Dermis blood vessel endothelial cell (primary cell): ENCODE data around the gene BPI. TPM values are rescaled to one million over a fixed set of nuclear protein-coding genes. Genes with fewer than 3 reads are reported as not detected.
"Not testable (repeated sequence)": the region's sequence is repeated elsewhere in the genome, so short reads cannot be mapped to it uniquely, and the experiment has no call there.

Experiments
- DNase-seq: peaks from one replicate; pipeline ENCODE4 v3.0.0; 2010
- total RNA-seq: library from RNA; depleted of rRNA; stranded (reverse); fragments of >200 nt; gene quantifications from 2 replicates; pipeline ENCODE4 v1.2.3, GENCODE V29; 2014

The BPI gene
- total RNA-seq, 1 donor from 2014 or later: not detected

DNA sequence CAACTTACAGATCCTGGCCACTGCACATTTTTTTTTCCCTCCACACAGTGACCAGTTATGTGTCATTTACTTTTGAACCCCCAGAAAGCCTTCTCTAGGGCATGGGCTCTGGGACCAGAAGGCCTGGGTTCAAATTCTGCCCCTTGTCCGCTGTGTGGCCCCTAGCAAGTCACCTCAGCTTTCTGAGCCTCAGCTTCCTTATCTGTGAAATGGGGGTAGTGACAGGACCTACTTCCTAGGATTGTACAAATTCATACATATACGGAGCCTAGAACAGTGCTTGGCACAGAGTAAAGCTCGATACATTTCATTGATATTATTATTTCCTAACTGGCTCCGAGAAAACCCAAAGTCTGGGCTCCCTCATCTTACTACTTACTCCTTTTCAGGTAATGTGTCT lies 1.6 kb downstream of the BPI start:
- no peak for DNase-seq

DNA sequence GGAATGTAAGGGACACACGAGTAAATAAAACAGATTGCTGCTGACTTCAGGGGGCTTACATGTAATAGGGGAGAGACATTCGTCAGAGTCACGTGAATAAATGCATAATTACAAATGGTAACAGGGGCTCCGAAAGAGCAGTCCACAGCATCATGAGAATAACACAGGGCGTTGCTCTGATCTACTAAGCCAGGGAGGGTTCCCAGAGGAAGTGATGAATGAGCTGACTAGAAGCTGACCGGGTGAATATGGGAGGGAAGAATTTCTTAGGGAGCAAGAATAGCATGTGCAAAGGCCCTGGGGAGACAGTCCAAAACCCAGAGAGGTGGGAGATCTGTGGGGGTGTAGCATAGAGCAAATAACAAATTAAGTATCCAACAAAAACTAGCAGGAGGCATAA lies 2.4 kb downstream of the BPI start:
- DNase-seq: no peak

DNA sequence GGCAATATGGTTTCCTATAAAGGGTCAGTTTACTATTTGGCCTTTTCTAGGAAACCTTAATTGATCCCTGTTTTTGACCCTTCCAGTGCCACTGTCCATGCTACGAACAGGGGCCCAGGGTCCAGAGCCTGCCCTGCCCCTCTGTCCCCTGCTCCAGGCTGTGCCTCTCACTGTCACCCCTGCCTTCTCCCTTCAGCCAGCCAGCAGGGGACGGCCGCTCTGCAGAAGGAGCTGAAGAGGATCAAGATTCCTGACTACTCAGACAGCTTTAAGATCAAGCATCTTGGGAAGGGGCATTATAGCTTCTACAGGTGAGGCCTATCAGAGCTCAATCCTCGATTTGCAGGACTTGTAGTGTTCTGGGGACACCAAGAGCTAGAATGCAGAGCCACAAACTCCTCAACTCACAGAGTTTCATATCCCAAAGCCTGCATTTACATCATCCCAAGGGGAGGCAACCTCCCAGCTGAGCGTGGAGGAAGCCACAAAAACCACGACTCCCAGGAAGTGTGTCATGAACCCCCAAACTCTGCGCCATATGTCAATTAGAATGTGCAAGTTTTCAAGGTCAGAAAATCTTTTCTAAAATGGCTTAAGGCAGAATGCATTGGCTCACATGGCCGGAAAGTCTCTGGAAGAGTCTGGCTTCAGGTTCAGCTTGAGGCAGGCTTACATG lies 3.6 kb downstream of the BPI start:
- no peak for DNase-seq

DNA sequence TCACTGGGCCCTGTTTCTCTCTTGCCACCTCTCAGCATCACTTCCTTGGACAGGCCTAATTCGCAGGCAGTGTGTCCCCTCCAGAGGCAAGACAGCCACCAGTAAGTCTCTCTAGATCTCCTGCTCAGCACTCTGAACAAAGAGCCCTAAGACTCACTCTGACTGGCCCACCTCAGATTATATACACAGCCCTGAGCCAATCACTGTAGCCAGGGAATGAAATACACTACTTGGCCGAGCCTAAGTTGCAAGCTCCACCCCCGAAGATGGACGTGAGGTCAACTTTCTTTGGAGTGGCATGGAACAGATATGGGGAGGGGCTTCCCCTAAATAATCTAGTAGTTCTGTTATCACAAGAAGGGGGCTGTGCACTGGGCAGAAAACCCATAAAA lies 4.1 kb downstream of the BPI start:
- DNase-seq: no peak

DNA sequence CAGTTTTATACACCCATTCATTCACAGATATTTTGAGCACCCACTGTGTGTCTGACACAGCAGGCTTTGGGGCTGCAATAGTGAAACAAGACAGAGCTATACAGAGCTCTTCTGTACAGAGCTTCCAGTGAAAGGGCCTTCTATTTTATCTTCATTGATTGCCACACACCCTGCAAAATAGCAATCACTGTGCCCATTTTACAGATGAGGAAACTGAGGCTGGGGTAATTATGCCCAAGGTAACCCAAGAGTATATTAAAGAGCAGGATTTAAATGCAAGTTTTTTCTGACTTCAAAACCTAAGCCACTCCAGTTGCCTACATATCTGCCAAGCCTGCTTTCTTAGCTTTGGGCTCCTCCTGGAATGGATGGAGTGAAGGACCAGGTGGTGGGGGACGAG lies 4.5 kb downstream of the BPI start:
- no peak for DNase-seq

GRCh38 chr20:38311091-38311490 lies 7.1 kb downstream of the BPI start:
- DNase-seq: no peak

DNA sequence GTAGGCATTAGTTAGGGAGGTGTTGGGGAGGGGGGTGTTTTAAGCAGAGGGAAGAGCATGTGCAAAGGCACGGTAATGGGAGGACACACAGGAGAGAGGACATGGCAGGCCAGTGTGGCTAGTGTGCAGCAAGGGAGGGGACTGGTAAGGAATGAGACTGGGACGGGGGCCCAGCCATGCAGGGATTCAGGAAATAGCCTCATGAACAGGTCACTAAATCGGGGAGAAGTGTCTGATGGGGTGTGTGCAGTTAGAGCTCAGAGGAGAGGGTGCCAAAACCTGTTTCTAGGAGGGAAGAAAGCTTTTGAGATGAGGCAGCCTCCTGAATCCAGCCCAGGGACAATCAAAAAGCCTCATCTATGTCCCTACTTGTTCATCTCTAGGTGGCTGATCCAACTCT lies 7.5 kb downstream of the BPI start:
- no peak for DNase-seq

- no peak for DNase-seq
Observed at GRCh38 chr20:38313676-38314075, 9.7 kb downstream of the BPI start.

- not testable (repeated sequence) for DNase-seq
Observed at GRCh38 chr20:38314350-38314749, 10.4 kb downstream of the BPI start.

GRCh38 chr20:38315290-38315966 lies 11.5 kb downstream of the BPI start:
- peak; percentile 16 for DNase-seq

- no peak for DNase-seq
Observed at GRCh38 chr20:38316341-38316740, 12.4 kb downstream of the BPI start.

- no peak for DNase-seq
Observed at GRCh38 chr20:38317422-38317821, 13.5 kb downstream of the BPI start.

DNA sequence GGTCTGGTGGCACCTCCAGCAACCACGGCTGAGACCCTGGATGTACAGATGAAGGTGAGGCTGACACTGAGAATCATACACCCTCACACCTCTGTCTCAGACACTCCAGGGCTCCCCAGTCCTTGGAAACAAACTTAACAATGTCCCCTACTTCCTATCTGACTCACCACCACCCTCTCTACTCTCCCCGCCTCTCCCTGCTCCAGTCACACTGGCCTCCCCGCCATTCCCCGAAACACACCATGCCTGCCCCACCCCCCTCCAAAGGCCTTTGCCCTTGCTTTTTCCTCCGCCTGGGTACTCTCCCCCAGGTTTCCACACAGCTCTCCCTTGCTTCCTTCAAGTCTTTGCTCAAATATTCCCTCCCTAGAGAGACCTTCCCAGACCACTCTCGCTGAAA lies 16.3 kb downstream of the BPI start:
- DNase-seq: peak; percentile 4

- peak; percentile 80 for DNase-seq
Observed at GRCh38 chr20:38321959-38322598, 18.1 kb downstream of the BPI start.

GRCh38 chr20:38324159-38324558 lies 20.2 kb downstream of the BPI start:
- no peak for DNase-seq

DNA sequence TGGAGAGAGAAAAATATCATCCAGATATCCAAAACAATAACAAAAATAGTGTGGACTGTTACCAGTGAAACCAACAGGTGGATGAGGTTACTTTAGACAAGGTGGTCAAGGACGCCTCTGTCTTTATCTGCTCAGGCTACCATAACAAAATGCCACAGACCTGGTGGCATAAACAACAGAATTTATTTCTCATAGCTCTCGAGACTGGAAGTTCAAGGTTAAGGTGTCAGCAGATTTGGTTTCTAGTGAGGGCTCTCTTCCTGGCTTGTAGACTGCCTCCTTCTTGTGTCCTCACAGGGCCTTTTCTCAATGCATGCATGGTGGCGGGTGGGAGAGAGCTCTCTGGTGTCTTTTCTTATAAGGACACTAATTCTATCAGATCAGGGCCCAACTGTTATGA lies 21.2 kb downstream of the BPI start:
- DNase-seq: no peak

- no peak for DNase-seq
Observed at GRCh38 chr20:38325905-38326304, 21.9 kb downstream of the BPI start.

- DNase-seq: no peak
Observed at GRCh38 chr20:38326309-38326708, 22.4 kb downstream of the BPI start.

DNA sequence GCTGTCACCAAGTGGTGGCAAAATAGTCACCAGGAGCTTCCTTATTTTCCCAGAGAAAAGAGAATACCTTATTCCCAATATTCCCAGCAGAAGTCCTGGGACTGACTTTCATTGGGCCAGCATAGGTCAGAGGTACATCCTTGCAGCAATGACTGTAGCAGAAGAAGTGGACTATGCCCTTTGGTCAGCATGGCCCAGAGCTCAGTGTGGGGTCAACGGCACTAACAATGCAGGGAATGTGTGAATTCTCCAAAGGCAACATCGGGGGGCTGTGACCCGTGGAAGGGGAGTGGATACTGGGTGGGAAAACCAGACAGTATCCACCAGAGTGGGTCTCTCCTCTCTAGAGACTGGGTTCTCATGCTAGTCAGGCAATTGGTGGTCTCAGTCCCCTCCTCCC lies 26.7 kb downstream of the BPI start:
- DNase-seq: no peak

DNA sequence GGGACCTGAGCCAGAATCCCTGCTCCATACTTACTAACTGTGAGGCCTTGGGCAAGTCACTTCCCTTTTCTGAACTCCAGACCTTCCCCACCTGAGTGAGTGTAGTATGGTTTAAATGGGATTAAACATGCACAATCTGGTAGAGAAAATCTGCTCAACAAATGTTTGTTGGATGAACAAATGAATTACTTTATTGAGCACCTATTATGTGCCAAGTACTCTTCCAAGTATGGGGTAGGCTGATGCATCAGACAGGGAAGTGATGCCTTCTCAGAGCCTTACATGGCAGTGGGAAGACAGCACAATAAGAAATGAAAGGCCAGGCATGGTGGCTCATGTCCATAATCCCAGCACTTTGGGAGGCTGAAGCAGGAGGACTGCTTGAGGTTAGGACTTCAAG lies 27.3 kb downstream of the BPI start:
- no peak for DNase-seq

DNA sequence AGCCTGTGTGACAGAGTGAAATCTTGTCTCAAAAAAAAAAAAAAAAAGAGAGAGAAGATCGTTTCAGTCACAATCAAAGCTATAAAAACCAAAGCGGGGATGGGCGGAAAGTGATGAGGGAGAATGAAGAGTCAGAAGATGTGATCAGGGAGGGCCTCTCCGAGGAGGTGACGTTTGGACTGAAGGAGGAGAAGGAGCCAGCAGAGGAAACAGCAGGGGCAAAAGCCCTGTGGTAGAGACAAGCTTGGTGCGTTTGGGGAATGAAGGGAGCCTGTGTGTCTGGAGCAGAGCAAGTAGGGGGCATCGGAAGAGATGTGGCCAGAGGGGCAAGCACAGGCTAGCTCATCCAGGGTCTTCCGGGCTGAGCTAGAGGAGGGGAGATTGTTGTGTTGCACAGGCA lies 27.9 kb downstream of the BPI start:
- no peak for DNase-seq

DNA sequence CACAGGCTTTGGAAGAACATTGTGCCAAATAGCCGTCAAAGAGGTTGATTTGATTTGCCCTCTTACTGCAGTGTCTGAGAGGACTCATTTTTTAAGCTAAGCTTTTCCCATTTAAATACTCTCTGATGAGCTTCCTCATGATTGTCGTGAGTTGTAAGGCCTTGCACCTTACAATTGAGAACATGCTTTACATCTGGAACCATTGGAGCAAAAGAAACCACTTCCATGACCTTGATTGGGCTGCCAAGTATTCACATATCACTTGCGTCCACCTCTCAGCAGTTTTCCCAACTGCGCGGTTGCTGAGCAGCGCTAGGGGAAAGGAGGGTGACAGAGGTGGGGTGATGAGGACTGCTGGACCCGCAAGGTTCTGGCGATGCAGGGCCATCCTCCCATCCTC lies 30.1 kb downstream of the BPI start:
- no peak for DNase-seq

GRCh38 chr20:38336726-38337125 lies 32.8 kb downstream of the BPI start:
- DNase-seq: no peak

DNA sequence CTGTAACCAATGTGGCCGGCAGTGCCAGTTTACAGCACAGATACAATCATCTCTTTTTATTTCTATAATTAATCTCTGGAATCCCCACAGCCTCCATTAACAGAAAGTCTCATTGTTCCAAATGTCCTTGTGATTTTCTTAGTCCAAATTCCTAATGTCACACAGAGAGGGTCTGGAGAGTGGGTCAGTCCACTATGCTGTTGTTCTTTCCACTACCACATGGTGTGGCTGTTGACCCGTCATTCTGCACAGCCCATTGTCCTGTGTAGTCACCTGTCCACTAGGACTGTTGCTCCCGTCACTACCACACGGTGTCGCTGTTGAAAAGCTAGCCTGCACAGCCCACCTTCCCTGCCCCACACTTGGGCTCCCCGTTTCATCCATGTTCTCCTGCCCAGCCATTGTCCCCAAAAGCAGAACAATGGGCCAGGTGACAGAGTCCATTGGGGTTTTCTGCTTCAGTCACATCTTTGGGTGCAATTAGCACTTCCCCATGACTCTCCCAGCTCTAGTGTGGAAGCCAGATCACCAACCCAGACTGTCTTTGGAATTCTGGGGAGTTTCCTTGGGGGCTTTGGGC lies 33.7 kb downstream of the BPI start:
- peak; percentile 43 for DNase-seq
